SK-N-SH (cell line): ENCODE data around the gene F2. TPM values are rescaled to one million over a fixed set of nuclear protein-coding genes. Genes with fewer than 3 reads are reported as not detected.

ENCODE experiments used
- CTCF ChIA-PET: fragments of 300-600, 350-600 bp; formaldehyde crosslinking; extraction: SDS; loops from one replicate; lab custom pipeline; 2021; lab: Yijun Ruan, JAX
- POLR2A ChIA-PET: fragments of 350-600 bp; sonication (Branson Sonifier 250); formaldehyde crosslinking; extraction: SDS; loops from one replicate; lab custom pipeline; 2020; ENCODE audit warnings: antibody characterized with exemption, inconsistent platforms; lab: Yijun Ruan, JAX
- DNase-seq: peaks from one replicate; pipeline ENCODE4 v3.0.0; 2012
- H2AFZ ChIP-seq: fragments of 200-600 bp; sonication (generic); 2 replicates; pipeline ENCODE4 v1.8.1; 2016; ENCODE audit warnings: antibody characterized with exemption, mild to moderate bottlenecking, low read depth
- H3F3A ChIP-seq: fragments of 200-600 bp; sonication (generic); replicated peaks from 2 replicates; pipeline ENCODE3; 2016; ENCODE audit warnings: antibody characterized with exemption, mild to moderate bottlenecking; ENCODE audit not compliant: insufficient read depth
- H3K27ac ChIP-seq, 2 experiments: fragments of 200-500 bp in 1 of 2; fragments of 200-600 bp in 1 of 2; sonication (Bioruptor generic) in 1 of 2; sonication (generic), shearing (Covaris generic) in 1 of 2; 2 replicates each; pipeline versions ENCODE4 v1.5.1 to v1.6.1; 2014 to 2016; ENCODE audit warnings: low read depth in 2 of 2, inconsistent platforms in 1 of 2, low read length in 1 of 2, mild to moderate bottlenecking in 1 of 2, mixed read lengths in 1 of 2
- H3K27me3 ChIP-seq: fragments of 200-600 bp; sonication (generic), shearing (Covaris generic); 2 replicates; pipeline ENCODE4 v1.6.1; 2016; ENCODE audit warnings: mixed run types; ENCODE audit not compliant: insufficient read depth
- H3K36me3 ChIP-seq, 2 experiments: fragments of 200-500 bp in 1 of 2; fragments of 200-600 bp in 1 of 2; sonication (Bioruptor generic) in 1 of 2; sonication (generic) in 1 of 2; replicated peaks in 1 of 2; 2 replicates each; pipeline versions ENCODE3 to v1.5.1; 2014 to 2016; ENCODE audit warnings: low read length in 1 of 2, mild to moderate bottlenecking in 1 of 2; ENCODE audit not compliant: insufficient read depth in 2 of 2, control insufficient read depth in 1 of 2
- H3K4me1 ChIP-seq, 2 experiments: fragments of 200-500 bp in 1 of 2; fragments of 200-600 bp in 1 of 2; sonication (Bioruptor generic) in 1 of 2; sonication (generic), shearing (Covaris generic) in 1 of 2; 2 replicates each; pipeline versions ENCODE4 v1.5.1 to v1.6.1; 2014 to 2016; ENCODE audit warnings: low read depth in 1 of 2, low read length in 1 of 2, mixed run types in 1 of 2; ENCODE audit not compliant: insufficient read depth in 2 of 2, control insufficient read depth in 1 of 2
- H3K4me2 ChIP-seq: fragments of 200-600 bp; sonication (generic), shearing (Covaris generic); 2 replicates; pipeline ENCODE4 v1.6.1; 2017; ENCODE audit warnings: mixed run types
- H3K4me3 ChIP-seq, 2 experiments: fragments of 200-500 bp in 1 of 2; fragments of 200-600 bp in 1 of 2; sonication (Bioruptor generic) in 1 of 2; sonication (generic), shearing (Covaris generic) in 1 of 2; 2 replicates each; pipeline versions ENCODE4 v1.5.1 to v1.8.1; 2014 to 2016; ENCODE audit warnings: low read depth in 2 of 2, inconsistent platforms in 1 of 2, low read length in 1 of 2, mild to moderate bottlenecking in 1 of 2, mixed read lengths in 1 of 2, moderate library complexity in 1 of 2
- H3K79me2 ChIP-seq: fragments of 200-600 bp; sonication (generic); 2 replicates; pipeline ENCODE4 v1.8.1; 2017; ENCODE audit warnings: mild to moderate bottlenecking; ENCODE audit not compliant: insufficient read depth
- H3K9ac ChIP-seq: fragments of 200-600 bp; sonication (generic); 2 replicates; pipeline ENCODE4 v1.6.1; 2017; ENCODE audit warnings: mixed run types
- H3K9me2 ChIP-seq: fragments of 200-600 bp; sonication (generic); 2 replicates; pipeline ENCODE4 v1.6.1; 2017; ENCODE audit warnings: mixed run types
- H3K9me3 ChIP-seq: fragments of 200-600 bp; sonication (generic); 2 replicates; pipeline ENCODE4 v1.6.1; 2017; ENCODE audit warnings: mixed run types, mild to moderate bottlenecking, moderate library complexity
- H4K20me1 ChIP-seq: fragments of 200-600 bp; sonication (generic); 2 replicates; pipeline ENCODE4 v1.6.1; 2017; ENCODE audit warnings: mild to moderate bottlenecking, mixed run types; ENCODE audit not compliant: insufficient read depth
- EP300 ChIP-seq, 2 experiments: IDR thresholded peaks; 2 replicates each; pipeline versions ENCODE4 v1.4.0 to v1.6.1; 2012; ENCODE audit warnings: borderline replicate concordance in 1 of 2, low read depth in 1 of 2, low read length in 1 of 2
- FOXM1 ChIP-seq: IDR thresholded peaks from 2 replicates; pipeline ENCODE4 v1.4.0; 2012; ENCODE audit warnings: low read depth, mild to moderate bottlenecking
- IRF3 ChIP-seq: fragments of 150-350 bp; IDR thresholded peaks from 2 replicates; pipeline ENCODE4 v1.6.1; 2016; ENCODE audit warnings: mild to moderate bottlenecking, low read depth, low read length
- MEF2A ChIP-seq: IDR thresholded peaks from 2 replicates; pipeline ENCODE4 v1.4.0; 2012; ENCODE audit warnings: low read depth, borderline replicate concordance
- NFIC ChIP-seq: IDR thresholded peaks from 2 replicates; pipeline ENCODE4 v1.4.0; 2012; ENCODE audit warnings: borderline replicate concordance
- NRF1 ChIP-seq: IDR thresholded peaks from 2 replicates; pipeline ENCODE4 v1.6.1; 2012; ENCODE audit warnings: low read depth, mild to moderate bottlenecking, low read length
- PBX3 ChIP-seq: IDR thresholded peaks from 2 replicates; pipeline ENCODE4; 2012
- POLR2AphosphoS5 ChIP-seq: IDR thresholded peaks from 2 replicates; pipeline ENCODE4 v1.6.1; 2012; ENCODE audit warnings: low read depth, low read length
- SIN3A ChIP-seq: IDR thresholded peaks from 2 replicates; pipeline ENCODE4 v1.6.1; 2012; ENCODE audit warnings: low read depth, mild to moderate bottlenecking, low read length, moderate library complexity, borderline replicate concordance
- TEAD4 ChIP-seq: IDR thresholded peaks from 2 replicates; pipeline ENCODE4 v1.4.0; 2012; ENCODE audit warnings: mild to moderate bottlenecking, borderline replicate concordance; ENCODE audit not compliant: insufficient read depth
- ZBTB33 ChIP-seq: IDR thresholded peaks from 2 replicates; pipeline ENCODE4 v1.4.0; 2012; ENCODE audit warnings: low read depth, borderline replicate concordance
- WGBS: methylation state at CpG from one replicate; pipeline ENCODE4 v1.1.6; 2017; ENCODE audit warnings: low lambda C conversion rate; 5-methylcytosine and 5-hydroxymethylcytosine counted together
- polyA plus RNA-seq, 3 experiments: library from polyadenylated mRNA; depleted of rRNA; stranded (reverse); fragments of >200 nt; gene quantifications; 2 replicates each; pipeline ENCODE4 v1.2.3, GENCODE V29; 2012
- TF ChIP-seq, protein P1 (sequence below): IDR thresholded peaks from 2 replicates; pipeline ENCODE4 v1.4.0; 2012; ENCODE audit warnings: low read depth, borderline replicate concordance
- TF ChIP-seq, protein P2 (sequence below): fragments of 200-600 bp; sonication (generic); IDR thresholded peaks from 2 replicates; pipeline ENCODE4 v1.6.1; 2017; ENCODE audit warnings: antibody characterized with exemption, mild to moderate bottlenecking, moderate library complexity

Gene F2
- polyA plus RNA-seq, 1 of the 3 experiments (the other 2 are of a cell fraction) = 0.07 TPM

DNA sequence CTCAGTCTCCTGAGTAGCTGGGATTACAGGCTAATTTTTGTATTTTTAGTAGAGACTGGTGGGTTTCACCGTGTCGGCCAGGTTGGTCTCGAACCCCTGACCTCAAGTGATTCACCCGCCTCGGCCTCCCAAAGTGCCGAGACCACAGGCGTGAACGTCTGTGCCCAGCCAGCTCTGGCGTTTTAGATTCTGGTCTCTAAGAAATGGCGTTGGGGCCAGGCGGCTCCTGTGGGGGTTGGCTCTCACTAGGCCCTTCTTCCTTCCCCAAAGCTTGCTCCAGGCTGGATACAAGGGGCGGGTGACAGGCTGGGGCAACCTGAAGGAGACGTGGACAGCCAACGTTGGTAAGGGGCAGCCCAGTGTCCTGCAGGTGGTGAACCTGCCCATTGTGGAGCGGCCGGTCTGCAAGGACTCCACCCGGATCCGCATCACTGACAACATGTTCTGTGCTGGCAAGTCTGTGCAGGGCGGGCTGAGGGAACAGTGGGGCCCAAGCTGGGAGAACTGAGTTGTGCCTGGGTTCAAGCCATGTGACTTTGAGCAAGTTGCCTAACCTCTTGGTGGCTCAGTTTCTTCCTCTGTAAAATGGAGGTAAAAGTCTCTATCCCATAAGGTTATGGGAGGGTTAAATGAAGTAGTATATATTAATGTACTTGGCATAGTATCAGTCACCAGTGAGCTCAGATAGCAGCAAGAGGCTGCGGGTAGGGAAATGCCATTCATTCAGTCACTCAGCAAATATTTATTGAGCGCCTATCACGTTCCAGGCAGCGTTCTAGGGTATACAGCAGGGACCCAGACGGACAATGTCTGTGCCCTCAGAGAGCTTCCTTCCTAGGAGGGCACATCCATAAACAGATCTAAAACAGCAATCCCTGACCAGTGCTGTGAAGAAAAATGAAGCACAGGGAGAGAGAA is 10.4 kb downstream of the F2 start (continued):
- TF ChIP-seq PBX3 = no peak

GRCh38 chr11:46731545-46731944 is 12.5 kb downstream of the F2 start:
- Histone ChIP-seq H3K36me3 (no peaks in the 10 kb centered on the region), H3K27me3 (no peaks in the 10 kb centered on the region), H3K9me3 (no peaks in the 10 kb centered on the region), H3F3A (peaks cover 5% of the 10 kb centered on the region), H3K27ac (no peak overlapping the region), H3K9me2 (no peaks in the 10 kb centered on the region), H3K9ac (no peak overlapping the region), H3K4me2 (no peak overlapping the region), H2AFZ (no peak overlapping the region), H3K4me1 (no peaks in the 10 kb centered on the region), H3K4me3 (no peak overlapping the region), H4K20me1 (no peaks in the 10 kb centered on the region), H3K79me2 (no peaks in the 10 kb centered on the region)
- ChIA-PET POLR2A (no interaction called here), CTCF (no interaction called here)
- WGBS = 81% methylated on average over 4 of the region's 4 CpGs
- TF ChIP-seq NRF1 (no peak), ZBTB33 (no peak), MEF2A (no peak), TEAD4 (no peak)
- DNase-seq = no peak

DNA sequence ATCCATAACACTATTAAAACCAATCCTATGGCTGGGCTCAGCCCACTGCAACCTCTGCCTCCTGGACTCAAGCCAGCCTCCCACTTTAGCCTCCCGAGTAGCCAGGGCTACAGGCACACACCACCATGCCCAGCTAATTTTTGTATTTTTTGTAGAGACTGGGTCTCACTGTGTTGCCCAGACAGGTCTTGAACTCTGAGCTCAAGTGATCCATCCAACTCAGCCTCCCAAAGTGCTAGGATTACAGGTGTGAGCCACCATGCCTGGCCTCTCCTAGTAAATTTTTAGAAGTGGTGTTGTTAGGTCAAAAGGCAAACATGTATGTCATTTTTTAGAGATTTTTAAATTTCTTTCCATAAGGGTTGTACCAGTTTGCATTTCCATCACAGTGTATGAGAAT is 14.2 kb downstream of the F2 start:
- CTCF ChIA-PET = no interaction called here
- Histone ChIP-seq H3K27ac (no peak overlapping the region), H3K9ac (no peak overlapping the region), H3K36me3 (no peaks in the 10 kb centered on the region), H3K27me3 (no peaks in the 10 kb centered on the region), H3K9me2 (no peaks in the 10 kb centered on the region), H3K4me3 (no peak overlapping the region), H4K20me1 (no peaks in the 10 kb centered on the region), H3F3A (peaks cover 5% of the 10 kb centered on the region), H3K9me3 (no peaks in the 10 kb centered on the region), H3K4me1 (no peaks in the 10 kb centered on the region), H3K4me2 (no peak overlapping the region), H2AFZ (no peak overlapping the region), H3K79me2 (no peaks in the 10 kb centered on the region)
- POLR2A ChIA-PET = no interaction called here
- no peak for DNase-seq
- TF ChIP-seq POLR2AphosphoS5 (no peak), NFIC (no peak), EP300 (IDR thresholded peaks at IDR 0.05; ENCODE audit: borderline replicate concordance in 1 of 2, low read depth in 1 of 2, low read length in 1 of 2) (no peak), SIN3A (no peak), IRF3 (no peak), FOXM1 (no peak)
- TF ChIP-seq, protein P1, sequence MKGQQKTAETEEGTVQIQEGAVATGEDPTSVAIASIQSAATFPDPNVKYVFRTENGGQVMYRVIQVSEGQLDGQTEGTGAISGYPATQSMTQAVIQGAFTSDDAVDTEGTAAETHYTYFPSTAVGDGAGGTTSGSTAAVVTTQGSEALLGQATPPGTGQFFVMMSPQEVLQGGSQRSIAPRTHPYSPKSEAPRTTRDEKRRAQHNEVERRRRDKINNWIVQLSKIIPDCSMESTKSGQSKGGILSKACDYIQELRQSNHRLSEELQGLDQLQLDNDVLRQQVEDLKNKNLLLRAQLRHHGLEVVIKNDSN = no peak
- TF ChIP-seq, protein P2, sequence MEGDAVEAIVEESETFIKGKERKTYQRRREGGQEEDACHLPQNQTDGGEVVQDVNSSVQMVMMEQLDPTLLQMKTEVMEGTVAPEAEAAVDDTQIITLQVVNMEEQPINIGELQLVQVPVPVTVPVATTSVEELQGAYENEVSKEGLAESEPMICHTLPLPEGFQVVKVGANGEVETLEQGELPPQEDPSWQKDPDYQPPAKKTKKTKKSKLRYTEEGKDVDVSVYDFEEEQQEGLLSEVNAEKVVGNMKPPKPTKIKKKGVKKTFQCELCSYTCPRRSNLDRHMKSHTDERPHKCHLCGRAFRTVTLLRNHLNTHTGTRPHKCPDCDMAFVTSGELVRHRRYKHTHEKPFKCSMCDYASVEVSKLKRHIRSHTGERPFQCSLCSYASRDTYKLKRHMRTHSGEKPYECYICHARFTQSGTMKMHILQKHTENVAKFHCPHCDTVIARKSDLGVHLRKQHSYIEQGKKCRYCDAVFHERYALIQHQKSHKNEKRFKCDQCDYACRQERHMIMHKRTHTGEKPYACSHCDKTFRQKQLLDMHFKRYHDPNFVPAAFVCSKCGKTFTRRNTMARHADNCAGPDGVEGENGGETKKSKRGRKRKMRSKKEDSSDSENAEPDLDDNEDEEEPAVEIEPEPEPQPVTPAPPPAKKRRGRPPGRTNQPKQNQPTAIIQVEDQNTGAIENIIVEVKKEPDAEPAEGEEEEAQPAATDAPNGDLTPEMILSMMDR = no peak
- WGBS = 73% methylated on average over 1 of the region's 1 CpG
